Mesenchymal stem cell (in vitro differentiated cells and primary cell): Measurements from ENCODE around the gene RFX3.

Experiments used
- DNase-seq: peaks from one replicate; pipeline ENCODE4 v3.0.0-alpha.2; 2013
- H2AFZ ChIP-seq: one replicate; pipeline ENCODE4 v1.6.1; 2013; ENCODE audit warnings: low read depth, mild to moderate bottlenecking, control low read depth, inconsistent platforms, low read length, moderate library complexity
- H2AK5ac ChIP-seq: 2 replicates; pipeline ENCODE4 v1.6.1; 2013; ENCODE audit warnings: low read length, moderate library complexity, mild to moderate bottlenecking, inconsistent platforms; ENCODE audit not compliant: severe bottlenecking
- H2BK120ac ChIP-seq: one replicate; pipeline ENCODE4 v1.6.1; 2013; ENCODE audit warnings: low read depth, mild to moderate bottlenecking, inconsistent platforms, low read length, moderate library complexity
- H2BK12ac ChIP-seq, 2 experiments: one replicate each; pipeline ENCODE4 v1.6.1; 2013; ENCODE audit warnings: inconsistent platforms in 2 of 2, low read length in 2 of 2, mild to moderate bottlenecking in 2 of 2, moderate library complexity in 2 of 2, control low read depth in 1 of 2
- H2BK15ac ChIP-seq: one replicate; pipeline ENCODE4 v1.6.1; 2013; ENCODE audit warnings: mild to moderate bottlenecking, low read depth, inconsistent platforms; ENCODE audit not compliant: poor library complexity, severe bottlenecking
- H2BK5ac ChIP-seq: 2 replicates; pipeline ENCODE4 v1.6.1; 2013; ENCODE audit warnings: low read depth, mild to moderate bottlenecking, low read length, control low read depth, inconsistent platforms; ENCODE audit not compliant: poor library complexity, severe bottlenecking
- H3K14ac ChIP-seq, 2 experiments: one replicate each; pipeline ENCODE4 v1.6.1; 2013; ENCODE audit warnings: inconsistent platforms in 2 of 2, low read length in 2 of 2, control low read depth in 1 of 2, mild to moderate bottlenecking in 1 of 2, moderate library complexity in 1 of 2
- H3K18ac ChIP-seq, 2 experiments: one replicate each; pipeline ENCODE4 v1.6.1; 2013; ENCODE audit warnings: inconsistent platforms in 2 of 2, low read length in 2 of 2, control low read depth in 1 of 2, low read depth in 1 of 2, mild to moderate bottlenecking in 1 of 2
- H3K23ac ChIP-seq, 2 experiments: one replicate each; pipeline ENCODE4 v1.6.1; 2013; ENCODE audit warnings: inconsistent platforms in 2 of 2, low read length in 2 of 2, mild to moderate bottlenecking in 2 of 2, moderate library complexity in 2 of 2, control low read depth in 1 of 2
- H3K27ac ChIP-seq: 2 replicates; pipeline ENCODE4 v1.5.1; 2013; ENCODE audit warnings: mild to moderate bottlenecking, moderate library complexity, low read length, control low read depth, inconsistent platforms; ENCODE audit not compliant: poor library complexity, severe bottlenecking
- H3K27me3 ChIP-seq, 2 experiments: 2 replicates each; pipeline versions ENCODE4 v1.6.1 to v1.7.0; 2013; ENCODE audit warnings: low read length in 2 of 2, mild to moderate bottlenecking in 2 of 2, moderate library complexity in 2 of 2, control low read depth in 1 of 2, inconsistent platforms in 1 of 2; ENCODE audit not compliant: control insufficient read depth in 1 of 2, insufficient read depth in 1 of 2
- H3K36me3 ChIP-seq, 2 experiments: 2 replicates each; pipeline versions ENCODE4 v1.6.1 to v1.7.0; 2013; ENCODE audit warnings: low read length in 2 of 2, control low read depth in 1 of 2, inconsistent platforms in 1 of 2, low read depth in 1 of 2, mild to moderate bottlenecking in 1 of 2; ENCODE audit not compliant: insufficient read depth in 2 of 2, control insufficient read depth in 1 of 2
- H3K4ac ChIP-seq, 2 experiments: one replicate each; pipeline ENCODE4 v1.6.1; 2013; ENCODE audit warnings: inconsistent platforms in 2 of 2, low read length in 2 of 2, mild to moderate bottlenecking in 2 of 2, moderate library complexity in 2 of 2, control low read depth in 1 of 2, low read depth in 1 of 2
- H3K4me1 ChIP-seq: 2 replicates; pipeline ENCODE4 v1.6.1; 2013; ENCODE audit warnings: low read depth, low read length, control low read depth; ENCODE audit not compliant: control insufficient read depth, insufficient read depth
- H3K4me2 ChIP-seq: 2 replicates; pipeline ENCODE4 v1.6.1; 2013; ENCODE audit warnings: low read length, mild to moderate bottlenecking, inconsistent platforms; ENCODE audit not compliant: poor library complexity, severe bottlenecking
- H3K4me3 ChIP-seq, 2 experiments: 2 replicates each; pipeline versions ENCODE4 v1.5.1 to v1.7.0; 2013; ENCODE audit warnings: low read length in 2 of 2, mild to moderate bottlenecking in 2 of 2, control low read depth in 1 of 2, low read depth in 1 of 2; ENCODE audit not compliant: insufficient read depth in 1 of 2
- H3K79me1 ChIP-seq: replicated peaks from 2 replicates; pipeline ENCODE4 v1.6.1; 2013; ENCODE audit warnings: mild to moderate bottlenecking, control low read depth, low read length, inconsistent platforms; ENCODE audit not compliant: poor library complexity, severe bottlenecking
- H3K9ac ChIP-seq: 2 replicates; pipeline ENCODE4 v1.7.0; 2013; ENCODE audit warnings: mild to moderate bottlenecking, low read length, moderate library complexity
- H3K9me3 ChIP-seq: 2 replicates; pipeline ENCODE4 v1.7.0; 2013; ENCODE audit warnings: mild to moderate bottlenecking, low read length; ENCODE audit not compliant: control insufficient read depth
- H4K8ac ChIP-seq: one replicate; pipeline ENCODE4 v1.6.1; 2013; ENCODE audit warnings: inconsistent platforms, mild to moderate bottlenecking, low read length, moderate library complexity
- H4K91ac ChIP-seq: one replicate; pipeline ENCODE4 v1.6.1; 2013; ENCODE audit warnings: mild to moderate bottlenecking, low read length, inconsistent platforms
- WGBS: methylation state at CpG from one replicate; pipeline ENCODE4 v1.1.7; 2013; ENCODE audit warnings: mixed read lengths; 5-methylcytosine and 5-hydroxymethylcytosine counted together

The RFX3 gene

DNA sequence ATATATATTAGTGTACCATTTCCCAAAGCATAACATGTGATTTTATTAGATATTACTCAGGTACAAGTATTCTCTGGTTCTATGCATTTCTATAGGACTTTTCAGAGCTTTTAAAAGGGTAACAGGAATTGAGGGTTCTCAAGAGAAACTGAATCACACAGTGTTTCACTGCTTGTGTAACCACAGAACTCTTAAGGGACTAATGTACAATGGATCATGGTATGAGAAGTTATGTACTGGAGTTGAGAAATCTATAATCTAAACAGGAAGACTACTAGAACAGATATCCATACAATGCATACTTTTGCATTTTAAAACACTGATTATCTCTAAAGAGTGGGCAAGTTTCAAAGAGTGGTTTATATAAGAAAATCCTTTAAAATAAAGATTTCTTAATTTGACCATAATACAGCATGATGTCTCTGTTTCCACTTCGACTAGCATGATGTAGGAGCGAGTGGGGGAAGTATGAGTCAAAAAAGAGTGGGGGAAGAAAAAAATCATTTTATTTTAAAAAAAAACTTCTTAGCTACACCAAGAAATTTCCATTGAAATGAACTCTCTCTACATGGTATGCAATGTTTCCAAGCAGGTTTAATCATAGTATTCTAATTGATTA is 183.5 kb downstream of the RFX3 start:
- H3K4me3 ChIP-seq = peak overlapping the region in 1 of 2 experiments; percentile 20
- no CpG with 5 or more reads among the region's 2 CpGs for WGBS
- H3K27me3 ChIP-seq = no peaks in the 10 kb centered on the region
- H2BK15ac ChIP-seq = no peak overlapping the region
- H3K36me3 ChIP-seq = no peaks in the 10 kb centered on the region
- no peak overlapping the region for H3K4me2 ChIP-seq
- H3K18ac ChIP-seq = no peak overlapping the region
- DNase-seq = peak; percentile 91
- peaks cover 2% of the 10 kb centered on the region for H3K4me1 ChIP-seq
- no peak overlapping the region for H3K23ac ChIP-seq
- no peak overlapping the region for H4K91ac ChIP-seq
- no peak overlapping the region for H2BK12ac ChIP-seq
- H3K9ac ChIP-seq = peak overlapping the region; percentile 29
- no peaks in the 10 kb centered on the region for H3K9me3 ChIP-seq
- no peak overlapping the region for H3K27ac ChIP-seq
- peaks cover 5% of the 10 kb centered on the region for H3K79me1 ChIP-seq
- no peak overlapping the region for H2AFZ ChIP-seq
- no peak overlapping the region for H2AK5ac ChIP-seq
- H3K14ac ChIP-seq = no peak overlapping the region
- no peak overlapping the region for H3K4ac ChIP-seq
- no peak overlapping the region for H2BK5ac ChIP-seq
- no peak overlapping the region for H4K8ac ChIP-seq
- H2BK120ac ChIP-seq = no peak overlapping the region

DNA sequence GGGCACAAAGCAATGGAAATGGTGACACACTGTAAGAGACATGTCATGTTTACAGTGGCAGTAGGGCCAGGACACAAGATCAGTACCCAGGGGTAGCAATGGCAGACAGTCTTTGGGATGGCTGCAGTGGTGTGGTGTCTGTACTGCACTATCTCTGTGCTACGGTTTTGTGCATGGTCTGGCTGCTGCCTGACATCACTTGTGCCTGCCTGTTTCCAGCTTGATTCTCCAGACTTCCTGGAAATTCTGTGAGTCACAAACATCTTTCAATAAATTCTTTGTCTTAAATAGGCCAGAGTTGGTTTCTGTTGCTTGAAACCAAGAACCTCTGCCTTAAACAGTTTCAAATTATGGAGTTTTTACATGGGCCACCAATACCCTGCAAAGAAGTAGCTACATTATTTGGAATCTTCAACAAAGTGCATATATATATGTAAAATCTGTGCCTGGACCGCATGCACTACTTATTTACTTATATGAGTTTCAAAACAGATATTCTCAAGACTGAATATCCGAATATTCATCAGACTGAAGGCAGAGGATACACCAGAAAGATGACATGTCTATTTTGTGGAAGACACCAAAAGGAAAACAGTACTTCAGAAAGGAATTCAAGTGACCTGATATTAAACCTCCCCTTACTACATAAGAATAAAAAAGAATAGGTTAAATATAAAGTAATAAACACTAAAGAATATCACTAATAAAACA is 188.1 kb downstream of the RFX3 start:
- 0% methylated on average over 1 of the region's 3 CpGs for WGBS

DNA sequence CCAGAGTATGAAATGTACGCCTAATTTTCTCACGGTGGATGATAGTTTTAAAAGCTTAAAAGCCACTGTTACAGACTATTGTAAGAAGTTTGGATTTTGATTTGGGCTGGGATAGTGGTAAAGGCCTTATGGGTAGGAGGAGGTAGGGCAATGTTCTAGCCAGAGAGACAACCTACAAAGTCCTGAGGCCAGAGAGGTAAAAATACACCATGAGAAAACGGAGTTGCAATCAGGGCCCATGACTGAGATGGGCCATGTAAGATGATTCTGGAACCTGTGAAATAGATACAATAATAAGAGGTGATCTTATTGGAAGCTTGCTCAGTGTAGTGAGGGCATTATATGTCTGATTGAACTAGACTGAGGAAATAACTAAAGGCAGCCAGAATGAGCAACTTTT is 188.8 kb downstream of the RFX3 start:
- Histone ChIP-seq H3K4me3 (no peak overlapping the region), H3K4me2 (no peak overlapping the region), H3K18ac (peak overlapping the region; percentile 78 to 84), H4K8ac (no peak overlapping the region), H3K14ac (no peak overlapping the region), H2BK15ac (no peak overlapping the region), H3K9ac (peak overlapping the region; percentile 44), H3K4me1 (peaks cover 2% of the 10 kb centered on the region), H2BK12ac (peak overlapping the region in 1 of 2 experiments; percentile 63), H3K79me1 (peaks cover 5% of the 10 kb centered on the region), H2BK5ac (no peak overlapping the region), H4K91ac (no peak overlapping the region), H3K27me3 (no peaks in the 10 kb centered on the region), H3K23ac (no peak overlapping the region), H3K27ac (no peak overlapping the region), H2AK5ac (no peak overlapping the region), H2AFZ (no peak overlapping the region), H3K9me3 (no peaks in the 10 kb centered on the region), H3K36me3 (no peaks in the 10 kb centered on the region), H3K4ac (peak overlapping the region; percentile 68 to 95), H2BK120ac (no peak overlapping the region)
- 97% methylated on average over 3 of the region's 3 CpGs for WGBS
- no peak for DNase-seq

More for the DNA sequence above, 188.1 kb downstream of the RFX3 start:
- Histone ChIP-seq H2BK120ac (no peak overlapping the region), H3K36me3 (no peaks in the 10 kb centered on the region), H3K4me3 (no peak overlapping the region), H3K4ac (peak overlapping the region; percentile 95), H3K23ac (peak overlapping the region in 1 of 2 experiments; percentile 81), H4K8ac (peak overlapping the region; percentile 94), H3K27me3 (no peaks in the 10 kb centered on the region), H3K18ac (peak overlapping the region in 1 of 2 experiments; percentile 83), H2BK15ac (no peak overlapping the region), H3K79me1 (peaks cover 5% of the 10 kb centered on the region), H2AFZ (peak overlapping the region; percentile 81), H2AK5ac (no peak overlapping the region), H2BK5ac (no peak overlapping the region), H2BK12ac (peak overlapping the region; percentile 96 to 97), H4K91ac (peak overlapping the region; percentile 94), H3K27ac (no peak overlapping the region), H3K9ac (peak overlapping the region; percentile 51), H3K14ac (peak overlapping the region in 1 of 2 experiments; percentile 89), H3K4me1 (peaks cover 2% of the 10 kb centered on the region), H3K9me3 (no peaks in the 10 kb centered on the region), H3K4me2 (no peak overlapping the region)
- peak; percentile 91 for DNase-seq

DNA sequence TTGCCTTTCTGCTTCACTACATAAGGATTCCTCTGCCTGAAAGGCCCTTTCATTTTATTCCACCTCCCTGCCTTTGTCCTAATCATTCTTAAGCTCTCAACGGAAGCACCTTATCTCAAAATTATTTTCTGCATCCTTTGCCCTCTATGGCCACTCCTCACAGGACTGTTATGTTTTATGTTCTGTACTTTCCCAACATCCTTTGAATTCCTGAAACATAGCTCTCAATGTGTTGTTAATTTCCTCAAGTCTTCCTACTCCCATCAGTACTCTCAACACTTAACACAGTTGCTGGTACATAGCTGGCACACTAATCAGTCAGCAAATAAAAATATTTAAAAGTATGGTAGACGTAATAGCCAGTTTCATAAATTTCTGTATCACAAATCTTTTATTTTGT is 193.0 kb downstream of the RFX3 start:
- no peaks in the 10 kb centered on the region for H3K9me3 ChIP-seq
- H4K8ac ChIP-seq = no peak overlapping the region
- H2BK5ac ChIP-seq = no peak overlapping the region
- H3K14ac ChIP-seq = no peak overlapping the region
- H2BK120ac ChIP-seq = no peak overlapping the region
- no peak overlapping the region for H2BK12ac ChIP-seq
- no peak overlapping the region for H3K4me2 ChIP-seq
- no peak overlapping the region for H3K4me3 ChIP-seq
- no peak overlapping the region for H2AFZ ChIP-seq
- H3K4ac ChIP-seq = no peak overlapping the region
- no peaks in the 10 kb centered on the region for H3K36me3 ChIP-seq
- H3K23ac ChIP-seq = no peak overlapping the region
- peaks cover 2% of the 10 kb centered on the region for H3K79me1 ChIP-seq
- peaks cover 2% of the 10 kb centered on the region for H3K4me1 ChIP-seq
- WGBS = 52% methylated on average over 1 of the region's 2 CpGs
- H4K91ac ChIP-seq = no peak overlapping the region
- no peak overlapping the region for H2AK5ac ChIP-seq
- DNase-seq = no peak
- no peak overlapping the region for H3K18ac ChIP-seq
- H3K27me3 ChIP-seq = no peaks in the 10 kb centered on the region
- H2BK15ac ChIP-seq = no peak overlapping the region
- no peak overlapping the region for H3K9ac ChIP-seq
- no peak overlapping the region for H3K27ac ChIP-seq
